ENCODE data around the gene IGLON5. TPM values are rescaled to one million over a fixed set of nuclear protein-coding genes. Genes with fewer than 3 reads are reported as not detected.

The IGLON5 gene
- total RNA-seq, 1 experiment from 2014 or later = not detected

- DNase-seq = no peak
- BruUV-seq (replicated peaks) = no TSS peak
- H3K27me3 ChIP-seq (ENCODE audit: insufficient read depth, low read depth) = peaks cover 61% of the 10 kb centered on the region
- no peak overlapping the region for H3K27ac ChIP-seq
- no peaks in the 10 kb centered on the region for H3K79me2 ChIP-seq (ENCODE audit: low read depth)
- H4K20me1 ChIP-seq (ENCODE audit: insufficient read depth) = no peaks in the 10 kb centered on the region
- no peak overlapping the region for H3K4me2 ChIP-seq
- no peak overlapping the region for H2AFZ ChIP-seq
- intact Hi-C loops (cut with micrococcal nuclease; ENCODE audit: unreplicated experiment) = no loop called here
- H3F3A ChIP-seq (ENCODE audit: insufficient read depth, low read depth) = no peaks in the 10 kb centered on the region
- ChIA-PET POLR2A (ENCODE audit: unreplicated experiment) (no interaction called here), CTCF (no interaction called here)
- no peaks in the 10 kb centered on the region for H3K9me2 ChIP-seq (ENCODE audit: insufficient read depth)
- no peak for TF ChIP-seq CTCF (conservative IDR thresholded peaks at IDR 0.05)
- no peak for TF ChIP-seq EZH2 (IDR thresholded peaks at IDR 0.05; ENCODE audit: low read depth)
- H3K9me3 ChIP-seq (ENCODE audit: insufficient read depth, low read depth) = no peaks in the 10 kb centered on the region
- H3K4me1 ChIP-seq (replicated peaks; ENCODE audit: insufficient read depth) = no peaks in the 10 kb centered on the region
- no peak overlapping the region for H3K4me3 ChIP-seq
- H3K36me3 ChIP-seq (ENCODE audit: low read depth) = no peaks in the 10 kb centered on the region
Observed at GRCh38 chr19:51323481-51324166, 12.2 kb downstream of the IGLON5 start.

GRCh38 chr19:51324167-51324481 is 12.7 kb downstream of the IGLON5 start:
- no peak overlapping the region for H2AFZ ChIP-seq
- DNase-seq = no peak
- POLR2A ChIA-PET (ENCODE audit: unreplicated experiment) = no interaction called here
- H3K4me3 ChIP-seq = no peak overlapping the region
- TF ChIP-seq CTCF (conservative IDR thresholded peaks at IDR 0.05) = no peak
- TF ChIP-seq EZH2 (IDR thresholded peaks at IDR 0.05; ENCODE audit: low read depth) = no peak
- H3K4me2 ChIP-seq = no peak overlapping the region
- no peaks in the 10 kb centered on the region for H3K79me2 ChIP-seq (ENCODE audit: low read depth)
- no peaks in the 10 kb centered on the region for H3K36me3 ChIP-seq (ENCODE audit: low read depth)
- no peaks in the 10 kb centered on the region for H3K4me1 ChIP-seq (replicated peaks; ENCODE audit: insufficient read depth)
- H3K27ac ChIP-seq = no peak overlapping the region
- H3F3A ChIP-seq (ENCODE audit: insufficient read depth, low read depth) = no peaks in the 10 kb centered on the region
- BruUV-seq (replicated peaks) = no TSS peak
- no peaks in the 10 kb centered on the region for H3K9me3 ChIP-seq (ENCODE audit: insufficient read depth, low read depth)
- H3K27me3 ChIP-seq (ENCODE audit: insufficient read depth, low read depth) = peaks cover 56% of the 10 kb centered on the region
- H3K9me2 ChIP-seq (ENCODE audit: insufficient read depth) = no peaks in the 10 kb centered on the region
- no peaks in the 10 kb centered on the region for H4K20me1 ChIP-seq (ENCODE audit: insufficient read depth)
- CTCF ChIA-PET = no interaction called here
- intact Hi-C loops (cut with micrococcal nuclease; ENCODE audit: unreplicated experiment) = no loop called here

- TF ChIP-seq EZH2 (IDR thresholded peaks at IDR 0.05; ENCODE audit: low read depth) = no peak
- no peak for TF ChIP-seq CTCF (conservative IDR thresholded peaks at IDR 0.05)
- Histone ChIP-seq H3K9me2 (ENCODE audit: insufficient read depth) (no peaks in the 10 kb centered on the region), H3K36me3 (ENCODE audit: low read depth) (no peaks in the 10 kb centered on the region), H3K4me3 (no peak overlapping the region), H3K4me2 (no peak overlapping the region), H3K27ac (no peak overlapping the region), H4K20me1 (ENCODE audit: insufficient read depth) (no peaks in the 10 kb centered on the region), H3K9me3 (ENCODE audit: insufficient read depth, low read depth) (no peaks in the 10 kb centered on the region), H2AFZ (no peak overlapping the region), H3K27me3 (ENCODE audit: insufficient read depth, low read depth) (peaks cover 47% of the 10 kb centered on the region), H3F3A (ENCODE audit: insufficient read depth, low read depth) (no peaks in the 10 kb centered on the region), H3K4me1 (replicated peaks; ENCODE audit: insufficient read depth) (no peaks in the 10 kb centered on the region), H3K79me2 (ENCODE audit: low read depth) (no peaks in the 10 kb centered on the region)
- intact Hi-C loops (cut with micrococcal nuclease; ENCODE audit: unreplicated experiment) = no loop called here
- DNase-seq = no peak
- CTCF ChIA-PET = no interaction called here
- no TSS peak for BruUV-seq (replicated peaks)
- POLR2A ChIA-PET (ENCODE audit: unreplicated experiment) = no interaction called here
Observed at GRCh38 chr19:51325161-51325976, 13.9 kb downstream of the IGLON5 start.
